ENCODE results near the gene APBA2.

Gene APBA2

GRCh38 chr15:29127506-29128430 is 242.0 kb downstream of the APBA2 start:
- Histone ChIP-seq H3K36me3 (ENCODE audit: control insufficient read depth in 2 of 2, insufficient read depth in 1 of 2, low read length in 2 of 2) (no peaks in the 10 kb centered on the region), H3K9me3 (ENCODE audit: control insufficient read depth, insufficient read depth, low read depth, low read length) (no peaks in the 10 kb centered on the region), H3K27ac (ENCODE audit: extremely low read depth, low read depth, low read length) (no peak overlapping the region), H3K4me1 (ENCODE audit: control insufficient read depth, insufficient read depth, low read length) (no peaks in the 10 kb centered on the region), H3K4me3 (ENCODE audit: low read depth, low read length) (no peak overlapping the region)
- no peak for TF ChIP-seq ZNF776 (tag by site-specific recombination; IDR thresholded peaks at IDR 0.05; ENCODE audit: borderline replicate concordance)
- no peak for TF ChIP-seq ZNF518A (tag by site-specific recombination; conservative IDR thresholded peaks at IDR 0.05; ENCODE audit: low read depth)
- TF ChIP-seq ZBTB48 (tag by site-specific recombination; IDR thresholded peaks at IDR 0.05) = no peak
- no peak for TF ChIP-seq ZNF302 (tag by site-specific recombination; IDR thresholded peaks at IDR 0.05; ENCODE audit: low read depth)
- TF ChIP-seq ZNF830 (tag by site-specific recombination; IDR thresholded peaks at IDR 0.05; ENCODE audit: low read depth) = no peak
- TF ChIP-seq RBAK (tag by site-specific recombination; IDR thresholded peaks at IDR 0.05) = no peak
- no peak for TF ChIP-seq ZNF561 (tag by site-specific recombination; IDR thresholded peaks at IDR 0.05; ENCODE audit: borderline replicate concordance)
- TF ChIP-seq ZNF76 (tag by site-specific recombination; IDR thresholded peaks at IDR 0.05; ENCODE audit: borderline replicate concordance, low read depth) = no peak
- no peak for TF ChIP-seq HIC1 (tag by site-specific recombination; IDR thresholded peaks at IDR 0.05)
- no peak for TF ChIP-seq KLF9 (tag by site-specific recombination; IDR thresholded peaks at IDR 0.05; ENCODE audit: low read depth)
- TF ChIP-seq ZNF248 (tag by site-specific recombination; IDR thresholded peaks at IDR 0.05) = no peak
- TF ChIP-seq YY2 (tag by site-specific recombination; IDR thresholded peaks at IDR 0.05) = no peak
- no peak for TF ChIP-seq ZNF513 (tag by site-specific recombination; IDR thresholded peaks at IDR 0.05)
- no peak for TF ChIP-seq ZNF549 (tag by site-specific recombination; IDR thresholded peaks at IDR 0.05)
- TF ChIP-seq ZNF514 (tag by site-specific recombination; IDR thresholded peaks at IDR 0.05) = no peak
- no peak for TF ChIP-seq KLF1 (tag by site-specific recombination; IDR thresholded peaks at IDR 0.05)
- no peak for TF ChIP-seq CTCF (tag by site-specific recombination; IDR thresholded peaks at IDR 0.05)
- TF ChIP-seq ZNF214 (tag by site-specific recombination; IDR thresholded peaks at IDR 0.05; ENCODE audit: borderline replicate concordance) = no peak
- CTCF ChIA-PET = no interaction called here
- POLR2A ChIA-PET = no interaction called here
